Measurements from ENCODE around the gene CST8. TPM values are rescaled to one million over a fixed set of nuclear protein-coding genes. Genes with fewer than 3 reads are reported as not detected.

CST8 gene
- total RNA-seq, 1 experiment from 2014 or later = not detected

DNA sequence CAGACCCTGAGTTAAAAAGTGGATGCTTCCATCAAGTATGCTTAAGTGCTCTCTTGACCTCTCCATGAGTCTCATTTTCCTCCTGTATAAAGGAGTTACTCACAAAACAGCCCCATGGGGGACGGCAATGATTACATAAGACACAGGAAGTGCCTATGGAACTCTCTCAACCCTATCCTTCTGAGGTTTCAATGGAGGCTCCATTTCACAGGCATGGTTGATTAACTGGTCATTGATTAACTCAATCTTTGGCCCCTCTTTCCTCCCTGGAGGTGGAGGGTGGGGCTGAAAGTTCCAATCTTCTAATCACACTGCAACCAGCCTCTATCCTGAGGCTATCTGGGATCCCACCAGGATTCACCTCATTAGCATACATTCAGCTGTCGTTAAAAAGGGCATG lies 29.3 kb downstream of the CST8 start:
- DNase-seq (ENCODE audit: low spot score) = no peak

GRCh38 chr20:23524146-23524545 lies 33.2 kb downstream of the CST8 start:
- DNase-seq (ENCODE audit: low spot score) = no peak

- DNase-seq (ENCODE audit: low spot score) = no peak
These were observed 35.9 kb downstream of the CST8 start for GRCh38 chr20:23526850-23527249.

GRCh38 chr20:23528867-23529431 lies 38.0 kb downstream of the CST8 start:
- no peak for DNase-seq (ENCODE audit: low spot score)

GRCh38 chr20:23530937-23531567 lies 40.1 kb downstream of the CST8 start:
- DNase-seq (ENCODE audit: low spot score) = no peak

DNA sequence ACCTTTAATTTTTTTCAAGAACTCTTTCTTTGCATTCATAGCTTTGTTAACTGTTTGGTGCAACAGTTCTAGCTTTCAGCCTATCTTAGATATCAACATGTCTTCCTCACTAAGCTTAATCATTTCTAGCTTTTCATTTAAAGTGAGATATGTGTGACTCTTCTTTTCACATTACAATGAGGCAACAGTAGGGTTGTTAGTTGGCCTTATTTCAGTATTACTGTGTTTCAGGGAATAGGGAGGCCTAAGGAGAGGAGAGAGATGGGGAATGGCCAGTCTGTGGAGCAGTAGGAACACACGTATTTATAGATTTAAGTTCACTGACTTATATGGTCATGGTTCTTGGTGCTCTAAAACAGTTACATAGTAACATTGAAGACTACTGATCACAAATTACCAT lies 41.6 kb downstream of the CST8 start:
- DNase-seq (ENCODE audit: low spot score) = no peak

DNA sequence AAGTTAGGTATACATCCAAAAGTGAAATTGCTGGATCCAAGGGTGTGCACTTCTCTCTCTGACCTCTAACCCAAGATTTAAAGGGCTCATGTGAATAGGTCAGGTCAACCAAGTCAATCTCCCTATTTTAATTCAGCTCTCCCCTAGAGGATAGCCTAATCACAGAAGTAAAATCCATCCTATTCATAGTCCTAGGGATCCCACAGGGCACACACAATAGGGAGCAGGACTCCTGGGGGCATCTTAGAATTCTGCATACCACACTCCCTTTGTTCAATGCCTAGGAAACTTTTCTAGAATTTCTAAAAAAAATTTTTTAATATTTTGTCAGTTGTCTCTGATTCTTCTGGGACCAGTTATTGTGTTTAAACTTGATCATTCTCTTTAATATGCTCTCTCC lies 42.2 kb downstream of the CST8 start:
- no peak for DNase-seq (ENCODE audit: low spot score)

- DNase-seq (ENCODE audit: low spot score) = no peak
These were observed 44.1 kb downstream of the CST8 start for GRCh38 chr20:23534801-23535593.

DNA sequence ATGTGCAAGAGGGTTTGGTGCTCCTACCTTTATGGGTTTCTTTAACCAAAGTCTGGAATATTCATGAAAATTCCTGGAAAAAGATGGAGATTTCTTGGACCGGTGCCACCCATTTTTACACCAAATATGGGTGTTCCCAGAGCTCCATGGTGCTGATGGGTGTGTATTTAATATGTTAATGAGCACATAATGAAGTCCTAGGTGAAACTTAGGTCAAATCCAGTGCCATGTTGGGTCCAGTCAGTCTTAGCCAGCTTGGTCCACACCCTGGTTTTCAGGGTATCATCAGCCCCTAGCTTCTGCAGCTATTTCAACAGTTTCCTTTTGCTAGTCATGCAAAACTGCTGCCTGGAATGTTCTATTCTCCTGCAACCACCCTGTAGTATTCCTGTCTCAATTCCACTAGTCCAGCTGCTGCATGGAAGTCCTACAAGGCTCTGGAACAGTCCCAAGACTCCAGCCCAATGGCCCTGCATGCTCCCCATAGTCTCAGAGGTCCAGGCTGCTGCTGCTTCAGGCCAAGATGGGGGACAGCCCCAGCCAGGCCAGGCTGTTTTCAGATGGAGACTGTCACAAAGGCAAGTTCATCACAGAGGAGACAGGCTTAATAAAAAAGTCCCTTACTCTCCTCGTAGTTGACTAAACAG lies 45.5 kb downstream of the CST8 start:
- no peak for DNase-seq (ENCODE audit: low spot score)

- no peak for DNase-seq (ENCODE audit: low spot score)
These were observed 46.1 kb downstream of the CST8 start for GRCh38 chr20:23537030-23537429.

DNA sequence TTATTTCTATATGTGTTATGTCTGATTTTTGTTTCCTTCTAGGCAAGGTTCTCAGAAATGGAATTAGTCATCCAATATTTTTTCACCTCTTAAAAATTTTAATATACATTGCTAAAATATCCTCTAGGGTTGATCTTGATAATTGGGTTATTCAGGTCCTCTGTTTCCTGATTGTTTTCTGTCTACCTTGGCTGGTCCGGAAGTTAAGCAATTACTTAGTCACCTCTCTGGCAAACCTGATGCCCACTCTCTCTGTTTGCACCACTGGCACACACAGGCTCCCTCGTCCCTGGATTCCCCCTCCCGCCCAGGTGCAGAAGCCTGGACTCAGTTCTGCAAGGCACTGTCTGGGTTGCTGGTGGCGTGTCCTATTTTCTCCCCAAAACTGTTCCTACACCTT lies 49.7 kb downstream of the CST8 start:
- no peak for DNase-seq (ENCODE audit: low spot score)

- DNase-seq (ENCODE audit: low spot score) = no peak
These were observed 50.4 kb downstream of the CST8 start for GRCh38 chr20:23541330-23541729.

DNA sequence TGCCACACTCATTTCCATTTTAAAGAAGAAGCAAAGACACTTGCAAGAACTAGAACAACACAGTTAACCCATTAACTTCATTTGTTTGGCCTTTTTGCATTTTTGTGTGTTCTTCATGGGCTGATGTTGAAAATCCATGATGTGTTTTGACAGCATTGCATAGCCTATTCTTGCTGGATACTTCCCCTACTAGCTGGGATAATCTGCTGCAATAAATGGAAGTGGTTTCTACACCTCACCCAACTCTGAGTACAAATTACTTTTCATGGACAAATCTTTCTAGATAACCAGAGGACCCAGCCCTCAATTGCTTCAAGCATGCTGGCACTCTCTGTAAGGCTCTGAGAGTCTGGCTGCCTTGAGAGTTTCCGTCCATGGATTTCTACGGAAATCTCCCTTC lies 50.9 kb downstream of the CST8 start:
- DNase-seq (ENCODE audit: low spot score) = no peak

DNA sequence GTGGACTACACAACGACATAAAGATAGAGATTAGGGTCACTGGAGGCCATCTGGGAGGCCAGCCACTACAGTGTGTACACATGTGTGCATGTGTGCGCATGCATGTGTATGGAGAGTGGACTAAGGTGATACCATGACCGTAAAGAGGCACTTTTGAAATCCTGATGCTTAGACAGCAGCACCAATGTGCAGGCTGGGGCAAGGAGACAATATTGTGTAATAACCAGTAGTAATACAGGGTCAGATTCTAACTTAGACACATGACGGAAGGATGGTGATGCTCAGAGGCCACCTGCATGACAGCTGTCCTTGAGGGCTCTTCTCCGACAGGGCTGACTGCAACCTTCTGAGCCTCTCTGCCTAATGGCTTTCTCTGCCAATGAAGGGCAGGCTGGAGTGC lies 51.9 kb downstream of the CST8 start:
- DNase-seq (ENCODE audit: low spot score) = no peak

GRCh38 chr20:23544133-23544532 lies 53.2 kb downstream of the CST8 start:
- no peak for DNase-seq (ENCODE audit: low spot score)

Small RNA genes within 50 kb of the gene (small RNA-seq; reads per million reads assigned to genes)
- gene RF00019 = not detected

Other genes starting within 250 kb of the CST8 start
- 70.6 and 101 TPM in 2 replicates for gene NXT1, start 140.3 kb upstream of the CST8 start, total RNA-seq (2014; rRNA removed; shearing (Covaris generic))
- gene GZF1, start 128.9 kb upstream of the CST8 start, total RNA-seq (2014; rRNA removed; shearing (Covaris generic)) = 11.2 and 25.2 TPM in 2 replicates
- 5.7 and 6.4 TPM in 2 replicates for gene NAPB, start 69.6 kb upstream of the CST8 start, total RNA-seq (2014; rRNA removed; shearing (Covaris generic))
- not detected in 2 replicates for gene CSTL1, start 51.4 kb upstream of the CST8 start, total RNA-seq (2014; rRNA removed; shearing (Covaris generic))
- gene CST11, start 38.2 kb upstream of the CST8 start, total RNA-seq (2014; rRNA removed; shearing (Covaris generic)) = not detected in 2 replicates
- gene CST9L, start 77.4 kb downstream of the CST8 start, total RNA-seq (2014; rRNA removed; shearing (Covaris generic)) = not detected in 2 replicates
- not detected in 2 replicates for gene CST9, start 114.8 kb downstream of the CST8 start, total RNA-seq (2014; rRNA removed; shearing (Covaris generic))
- 417 and 453 TPM in 2 replicates for gene CST3, start 146.8 kb downstream of the CST8 start, total RNA-seq (2014; rRNA removed; shearing (Covaris generic))
- 0.25 TPM in 1 of 2 replicates, not detected in the other for gene CST4, start 197.9 kb downstream of the CST8 start, total RNA-seq (2014; rRNA removed; shearing (Covaris generic))

All from HT-29 (cell line).